ENCODE measurements around the gene EEPD1.

DNA sequence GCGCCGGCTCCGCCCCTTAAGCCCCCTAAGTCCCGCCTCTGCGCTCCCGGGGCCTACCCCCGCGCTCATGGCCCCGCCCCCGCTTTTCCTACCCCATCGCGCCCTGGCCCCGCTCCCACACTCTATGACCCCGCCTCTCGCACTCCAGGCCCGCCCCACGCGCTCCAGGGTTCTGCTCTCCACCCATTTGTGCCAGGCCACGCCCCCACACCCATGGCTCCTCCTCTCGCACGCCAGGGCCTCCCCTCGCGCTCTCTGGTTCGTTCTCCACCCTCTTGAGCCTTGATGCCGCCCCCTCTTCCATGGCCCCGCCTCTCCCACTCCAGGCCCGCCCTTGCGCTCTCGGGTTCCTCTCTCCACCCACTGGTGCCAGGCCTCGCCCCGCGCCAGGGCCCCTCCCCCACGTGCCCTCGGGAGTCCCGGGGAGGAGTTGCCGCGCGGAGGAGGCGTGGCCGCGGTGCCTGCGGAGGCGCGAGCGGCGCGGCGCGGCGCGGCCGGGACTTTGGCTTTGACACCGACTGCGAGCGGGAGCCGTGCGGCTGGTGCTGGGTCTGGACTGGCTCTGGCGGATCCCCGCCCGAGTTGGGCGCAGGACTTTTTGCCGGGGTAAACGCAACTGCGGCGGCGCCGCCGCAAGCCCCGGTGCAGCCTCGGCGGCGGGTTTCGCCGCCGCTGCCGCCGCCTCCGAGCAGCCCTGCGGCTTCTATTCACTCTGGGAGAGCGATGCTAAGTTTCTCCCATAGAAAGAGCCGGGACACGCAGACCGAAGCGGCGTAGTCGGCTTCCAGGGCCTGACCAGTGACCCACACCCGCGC is at the start of gene EEPD1:
- peak; percentile 24; the same call in 1 of the 2 replicates for TF ChIP-seq TCF7L2 (IDR thresholded peaks at IDR 0.05; ENCODE audit: low read depth, low read length)
- TF ChIP-seq, protein P1, sequence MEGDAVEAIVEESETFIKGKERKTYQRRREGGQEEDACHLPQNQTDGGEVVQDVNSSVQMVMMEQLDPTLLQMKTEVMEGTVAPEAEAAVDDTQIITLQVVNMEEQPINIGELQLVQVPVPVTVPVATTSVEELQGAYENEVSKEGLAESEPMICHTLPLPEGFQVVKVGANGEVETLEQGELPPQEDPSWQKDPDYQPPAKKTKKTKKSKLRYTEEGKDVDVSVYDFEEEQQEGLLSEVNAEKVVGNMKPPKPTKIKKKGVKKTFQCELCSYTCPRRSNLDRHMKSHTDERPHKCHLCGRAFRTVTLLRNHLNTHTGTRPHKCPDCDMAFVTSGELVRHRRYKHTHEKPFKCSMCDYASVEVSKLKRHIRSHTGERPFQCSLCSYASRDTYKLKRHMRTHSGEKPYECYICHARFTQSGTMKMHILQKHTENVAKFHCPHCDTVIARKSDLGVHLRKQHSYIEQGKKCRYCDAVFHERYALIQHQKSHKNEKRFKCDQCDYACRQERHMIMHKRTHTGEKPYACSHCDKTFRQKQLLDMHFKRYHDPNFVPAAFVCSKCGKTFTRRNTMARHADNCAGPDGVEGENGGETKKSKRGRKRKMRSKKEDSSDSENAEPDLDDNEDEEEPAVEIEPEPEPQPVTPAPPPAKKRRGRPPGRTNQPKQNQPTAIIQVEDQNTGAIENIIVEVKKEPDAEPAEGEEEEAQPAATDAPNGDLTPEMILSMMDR (IDR thresholded peaks at IDR 0.05): no peak

Measured in Panc1 (cell line).